Neural cell (in vitro differentiated cells): ENCODE data around the gene JKAMP. TPM values are rescaled to one million over a fixed set of nuclear protein-coding genes. Genes with fewer than 3 reads are reported as not detected.

ENCODE experiments used
- H2AFZ ChIP-seq: fragments of 200-600, 300-800 bp; sonication (generic), shearing (Covaris generic); 2 replicates; pipeline ENCODE4 v1.6.0; 2014; ENCODE audit warnings: low read depth, mild to moderate bottlenecking, antibody characterized with exemption, low read length, moderate library complexity
- H3F3A ChIP-seq: fragments of 200-600 bp; shearing (Covaris generic); 2 replicates; pipeline ENCODE4 v1.6.1; 2016; ENCODE audit warnings: mild to moderate bottlenecking, moderate library complexity, mixed read lengths, antibody characterized with exemption, low read length; ENCODE audit not compliant: insufficient read depth, poor library complexity, severe bottlenecking
- H3K27ac ChIP-seq: fragments of 200-600, 300-800 bp; sonication (generic), shearing (Covaris generic); 2 replicates; pipeline ENCODE4 v1.5.1; 2014; ENCODE audit warnings: mild to moderate bottlenecking, low read length, moderate library complexity
- H3K27me3 ChIP-seq: fragments of 300-800, 200-600 bp; sonication (generic), shearing (Covaris generic); 2 replicates; pipeline ENCODE4 v1.6.0; 2014; ENCODE audit warnings: mild to moderate bottlenecking, low read depth, low read length, moderate library complexity; ENCODE audit not compliant: insufficient read depth
- H3K36me3 ChIP-seq: fragments of 300-800, 200-600 bp; sonication (generic), shearing (Covaris generic); 2 replicates; pipeline ENCODE4 v1.5.1; 2014; ENCODE audit warnings: mild to moderate bottlenecking, antibody characterized with exemption, low read length, moderate library complexity; ENCODE audit not compliant: insufficient read depth
- H3K4me2 ChIP-seq: fragments of 300-800, 200-600 bp; sonication (generic), shearing (Covaris generic); 2 replicates; pipeline ENCODE4 v1.6.0; 2014; ENCODE audit warnings: mild to moderate bottlenecking, low read length
- H3K4me3 ChIP-seq: fragments of 300-800, 200-600 bp; sonication (generic), shearing (Covaris generic); 2 replicates; pipeline ENCODE4 v1.5.1; 2014; ENCODE audit warnings: mild to moderate bottlenecking, low read length, moderate library complexity
- H3K79me2 ChIP-seq: fragments of 200-600 bp; shearing (Covaris generic); replicated peaks from 2 replicates; pipeline ENCODE4 v1.6.0; 2014; ENCODE audit warnings: mild to moderate bottlenecking, low read length, moderate library complexity; ENCODE audit not compliant: insufficient read depth
- H3K9ac ChIP-seq: fragments of 300-800, 200-600 bp; sonication (generic), shearing (Covaris generic); 2 replicates; pipeline ENCODE4 v1.6.1; 2016; ENCODE audit warnings: mild to moderate bottlenecking, low read length, mixed read lengths
- H3K9me2 ChIP-seq: fragments of 200-600 bp; shearing (Covaris generic); 2 replicates; pipeline ENCODE4 v1.6.1; 2016; ENCODE audit warnings: mild to moderate bottlenecking, low read length, mixed read lengths; ENCODE audit not compliant: insufficient read depth
- H3K9me3 ChIP-seq: fragments of 200-600, 300-800 bp; sonication (generic), shearing (Covaris generic); 2 replicates; pipeline ENCODE4 v1.6.1; 2016; ENCODE audit warnings: mild to moderate bottlenecking, mixed run types, low read length, moderate library complexity, mixed read lengths
- H4K20me1 ChIP-seq: fragments of 200-600 bp; shearing (Covaris generic); 2 replicates; pipeline ENCODE4 v1.6.1; 2016; ENCODE audit warnings: mild to moderate bottlenecking, mixed run types; ENCODE audit not compliant: insufficient read depth
- CTCF ChIP-seq: fragments of 450-650 bp; IDR thresholded peaks from 2 replicates; pipeline ENCODE4 v1.5.1; 2014; ENCODE audit warnings: antibody characterized with exemption, mild to moderate bottlenecking, moderate library complexity; ENCODE audit not compliant: poor library complexity, severe bottlenecking
- EP300 ChIP-seq: fragments of 450-650 bp; conservative IDR thresholded peaks from 2 replicates; pipeline ENCODE4 v1.6.1; 2014; ENCODE audit warnings: antibody characterized with exemption, mild to moderate bottlenecking, moderate library complexity; ENCODE audit not compliant: poor library complexity, severe bottlenecking
- EZH2 ChIP-seq: fragments of 200-600, 300-800 bp; shearing (Covaris generic), sonication (generic); IDR thresholded peaks from 2 replicates; pipeline ENCODE4 v1.6.1; 2014; ENCODE audit warnings: antibody characterized with exemption, low read length, borderline replicate concordance, mild to moderate bottlenecking; ENCODE audit not compliant: insufficient read depth, poor library complexity, severe bottlenecking
- MXI1 ChIP-seq: fragments of 450-650 bp; conservative IDR thresholded peaks from 2 replicates; pipeline ENCODE4 v1.6.1; 2014; ENCODE audit warnings: antibody characterized with exemption, mild to moderate bottlenecking; ENCODE audit not compliant: poor library complexity, severe bottlenecking
- POLR2AphosphoS5 ChIP-seq: IDR thresholded peaks from 2 replicates; pipeline ENCODE4 v1.6.1; 2012
- RAD21 ChIP-seq: fragments of 450-650 bp; conservative IDR thresholded peaks from 2 replicates; pipeline ENCODE4 v1.6.1; 2014; ENCODE audit warnings: antibody characterized with exemption, mild to moderate bottlenecking, moderate library complexity
- REST ChIP-seq: IDR thresholded peaks from 2 replicates; pipeline ENCODE4 v1.6.1; 2012; ENCODE audit warnings: borderline replicate concordance
- SMC3 ChIP-seq: fragments of 450-650 bp; conservative IDR thresholded peaks from 2 replicates; pipeline ENCODE4 v1.6.1; 2014; ENCODE audit warnings: antibody characterized with exemption, mild to moderate bottlenecking, moderate library complexity; ENCODE audit not compliant: poor library complexity
- TAF1 ChIP-seq: IDR thresholded peaks from 2 replicates; pipeline ENCODE4 v1.6.1; 2012; ENCODE audit warnings: low read depth
- polyA plus RNA-seq: library from polyadenylated mRNA; depleted of rRNA; stranded (reverse); fragments of >200 nt; gene quantifications from 2 replicates; pipeline ENCODE4 v1.2.3, GENCODE V29; 2014

JKAMP gene
- polyA plus RNA-seq, 1 donor from 2014 or later = 204 TPM

GRCh38 chr14:59510966-59511365 lies 26.6 kb downstream of the JKAMP start:
- Histone ChIP-seq H3K36me3 (no peaks in the 10 kb centered on the region), H3K9ac (no peak overlapping the region), H3K4me3 (no peak overlapping the region), H3K9me3 (no peaks in the 10 kb centered on the region), H3F3A (no peaks in the 10 kb centered on the region), H3K27ac (no peak overlapping the region), H2AFZ (no peak overlapping the region), H4K20me1 (no peaks in the 10 kb centered on the region), H3K9me2 (no peaks in the 10 kb centered on the region), H3K4me2 (no peak overlapping the region), H3K79me2 (no peaks in the 10 kb centered on the region), H3K27me3 (no peaks in the 10 kb centered on the region)
- TF ChIP-seq SMC3 = no peak
- TF ChIP-seq POLR2AphosphoS5 = no peak
- TF ChIP-seq MXI1 = no peak
- no peak for TF ChIP-seq RAD21
- no peak for TF ChIP-seq REST
- TF ChIP-seq CTCF = no peak
- no peak for TF ChIP-seq TAF1
- no peak for TF ChIP-seq EZH2
- no peak for TF ChIP-seq EP300

- H3F3A ChIP-seq = no peaks in the 10 kb centered on the region
- no peak overlapping the region for H3K27ac ChIP-seq
- H3K4me2 ChIP-seq = no peak overlapping the region
- no peak overlapping the region for H3K9ac ChIP-seq
- no peaks in the 10 kb centered on the region for H3K79me2 ChIP-seq
- no peak overlapping the region for H2AFZ ChIP-seq
- no peaks in the 10 kb centered on the region for H3K9me3 ChIP-seq
- H3K27me3 ChIP-seq = no peaks in the 10 kb centered on the region
- no peak for TF ChIP-seq POLR2AphosphoS5
- peak; percentile 58 for TF ChIP-seq RAD21
- peak; percentile 72 for TF ChIP-seq SMC3
- peak; percentile 72 for TF ChIP-seq CTCF
- H3K9me2 ChIP-seq = no peaks in the 10 kb centered on the region
- H3K36me3 ChIP-seq = no peaks in the 10 kb centered on the region
- H3K4me3 ChIP-seq = no peak overlapping the region
- H4K20me1 ChIP-seq = no peaks in the 10 kb centered on the region
These were observed 27.7 kb downstream of the JKAMP start for GRCh38 chr14:59511916-59512575.
